GM18507 (cell line): ENCODE data around the gene GALNT2.

Experiments
- DNase-seq: peaks from one replicate; pipeline ENCODE4 v3.0.0; 2011; ENCODE audit warnings: low read depth; ENCODE audit not compliant: insufficient read length; ENCODE audit errors: extremely low spot score
- FAIRE-seq: peaks from 2 replicates; lab custom pipeline; 2011; peaks lifted over from hg19 to GRCh38; lab: Jason Lieb, UNC

The GALNT2 gene

GRCh38 chr1:230277201-230278025, 210.4 kb downstream of the GALNT2 start:
- DNase-seq (no peak), FAIRE-seq (no peak)

- DNase-seq (no peak), FAIRE-seq (no peak)
Observed at GRCh38 chr1:230278376-230278775, 211.3 kb downstream of the GALNT2 start.

GRCh38 chr1:230278871-230279582, 212.0 kb downstream of the GALNT2 start:
- FAIRE-seq: no peak
- no peak for DNase-seq

DNA sequence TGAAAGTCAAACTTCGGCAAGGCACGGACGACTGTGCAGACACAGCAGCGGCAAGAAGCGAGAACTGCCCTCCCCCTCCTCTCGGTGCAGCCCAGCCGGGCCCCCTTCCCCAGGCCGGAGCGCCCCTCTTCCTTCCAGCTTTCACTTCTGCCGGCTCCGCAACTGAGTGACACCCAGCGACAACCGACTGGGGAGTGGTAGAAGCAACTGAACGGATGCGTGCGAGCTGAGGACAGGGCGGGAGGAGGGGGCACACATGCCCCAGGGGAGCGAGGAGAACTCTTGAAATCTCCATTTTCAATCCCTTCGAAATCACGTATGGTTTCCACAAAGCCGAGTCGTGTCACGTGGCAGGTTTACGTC, 212.5 kb downstream of the GALNT2 start:
- FAIRE-seq (no peak), DNase-seq (no peak)

- DNase-seq: no peak
- FAIRE-seq: no peak
Observed at GRCh38 chr1:230280054-230280795, 213.2 kb downstream of the GALNT2 start.

- no peak for FAIRE-seq
- DNase-seq: no peak
Observed at GRCh38 chr1:230280906-230281413, 213.9 kb downstream of the GALNT2 start.

- no peak for FAIRE-seq
- no peak for DNase-seq
Observed at GRCh38 chr1:230281556-230281955, 214.5 kb downstream of the GALNT2 start.

- peak; percentile 73 for FAIRE-seq
- no peak for DNase-seq
Observed at GRCh38 chr1:230282157-230282556, 215.1 kb downstream of the GALNT2 start.

DNA sequence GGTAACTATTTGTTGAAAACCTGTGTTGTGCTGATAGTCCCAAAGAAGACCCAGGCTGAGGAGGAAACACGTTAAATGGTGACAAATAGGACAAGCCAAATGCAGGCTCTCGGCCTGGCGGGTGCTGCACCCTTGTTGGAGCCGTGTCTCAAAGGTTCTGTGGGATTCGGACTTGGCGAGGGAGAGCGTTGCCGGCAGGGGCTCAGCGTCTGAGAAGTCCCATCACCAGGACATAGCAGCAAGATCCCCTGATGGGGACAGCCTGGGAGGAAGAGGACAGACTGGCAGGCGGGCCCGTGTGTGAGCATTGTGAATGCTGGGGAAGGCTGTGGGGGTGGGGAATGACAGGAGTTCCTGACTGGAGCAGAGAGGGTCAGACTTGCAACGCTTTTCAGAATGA, 216.6 kb downstream of the GALNT2 start:
- FAIRE-seq (no peak), DNase-seq (no peak)

GRCh38 chr1:230284891-230285290, 217.9 kb downstream of the GALNT2 start:
- no peak for FAIRE-seq

GRCh38 chr1:230285351-230285750, 218.3 kb downstream of the GALNT2 start:
- FAIRE-seq (no peak), DNase-seq (no peak)

More at GRCh38 chr1:230284891-230285290, 217.9 kb downstream of the GALNT2 start:
- DNase-seq: no peak

DNA sequence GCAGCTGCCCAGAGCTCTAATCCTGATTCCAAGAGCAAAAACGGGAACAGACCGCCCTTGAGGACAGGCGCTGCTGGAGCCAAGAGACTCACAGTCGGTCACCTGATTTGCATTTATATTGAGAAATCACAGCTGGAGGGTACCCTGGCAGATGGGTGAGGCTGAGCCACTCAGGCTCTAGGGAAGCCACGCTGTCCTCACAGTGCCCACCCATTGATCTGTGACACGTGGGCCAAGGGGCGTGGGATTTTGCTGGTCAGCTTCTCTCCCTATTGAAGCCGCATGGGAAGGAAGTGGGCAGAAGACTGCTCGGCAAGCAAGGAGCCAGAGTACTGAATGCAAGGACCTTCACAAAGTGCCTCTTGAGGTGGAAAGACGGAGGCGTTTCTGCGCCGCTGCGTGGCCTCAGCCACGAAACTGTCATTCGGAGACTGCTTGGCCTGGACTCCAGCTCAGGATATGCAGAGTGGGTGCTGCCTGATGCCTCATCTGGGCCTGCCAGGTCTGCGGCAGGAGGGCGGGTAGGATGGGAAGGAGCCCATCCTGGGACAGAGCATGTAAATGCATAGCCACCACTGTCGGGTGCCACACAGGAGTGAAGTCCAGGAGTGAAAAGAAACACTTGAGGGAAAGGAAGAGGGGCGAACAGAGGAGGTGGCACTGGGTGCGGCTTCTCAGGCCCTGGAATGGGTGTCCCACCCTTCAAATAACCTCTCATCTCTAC, 219.3 kb downstream of the GALNT2 start:
- FAIRE-seq (no peak), DNase-seq (no peak)

GRCh38 chr1:230286890-230287269, 219.8 kb downstream of the GALNT2 start:
- FAIRE-seq (no peak), DNase-seq (no peak)

DNA sequence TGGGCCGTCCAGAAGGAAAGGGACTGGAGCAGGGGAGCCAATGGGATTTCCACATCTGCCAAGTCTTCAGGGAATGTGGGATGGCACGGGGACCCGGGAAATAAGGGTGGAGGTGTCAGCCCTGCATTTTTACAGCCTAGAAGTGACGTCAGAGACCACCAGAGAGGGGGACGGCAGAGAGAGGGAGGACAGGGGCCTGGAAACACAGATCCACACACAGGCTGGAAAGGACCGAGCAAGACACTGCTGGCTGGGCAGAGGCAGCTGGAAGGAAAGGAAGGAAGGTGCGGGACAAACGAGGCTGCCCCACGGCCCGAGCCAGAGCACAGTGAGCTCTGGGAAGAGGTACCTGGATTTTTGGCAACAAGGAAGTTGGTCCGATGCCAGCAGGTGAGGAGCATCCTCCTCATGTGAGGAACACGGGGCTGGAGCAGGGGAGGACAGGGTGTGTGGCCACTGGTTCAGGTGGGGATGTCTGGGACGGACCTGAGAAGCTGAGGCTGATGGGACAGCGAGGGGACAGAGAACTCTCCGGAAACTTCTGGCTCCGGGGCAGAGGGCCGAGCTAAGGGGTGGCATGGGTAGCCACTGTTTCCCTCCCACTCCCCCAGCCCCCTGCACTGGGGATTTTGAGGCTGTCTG, 220.8 kb downstream of the GALNT2 start:
- no peak for DNase-seq
- no peak for FAIRE-seq

DNA sequence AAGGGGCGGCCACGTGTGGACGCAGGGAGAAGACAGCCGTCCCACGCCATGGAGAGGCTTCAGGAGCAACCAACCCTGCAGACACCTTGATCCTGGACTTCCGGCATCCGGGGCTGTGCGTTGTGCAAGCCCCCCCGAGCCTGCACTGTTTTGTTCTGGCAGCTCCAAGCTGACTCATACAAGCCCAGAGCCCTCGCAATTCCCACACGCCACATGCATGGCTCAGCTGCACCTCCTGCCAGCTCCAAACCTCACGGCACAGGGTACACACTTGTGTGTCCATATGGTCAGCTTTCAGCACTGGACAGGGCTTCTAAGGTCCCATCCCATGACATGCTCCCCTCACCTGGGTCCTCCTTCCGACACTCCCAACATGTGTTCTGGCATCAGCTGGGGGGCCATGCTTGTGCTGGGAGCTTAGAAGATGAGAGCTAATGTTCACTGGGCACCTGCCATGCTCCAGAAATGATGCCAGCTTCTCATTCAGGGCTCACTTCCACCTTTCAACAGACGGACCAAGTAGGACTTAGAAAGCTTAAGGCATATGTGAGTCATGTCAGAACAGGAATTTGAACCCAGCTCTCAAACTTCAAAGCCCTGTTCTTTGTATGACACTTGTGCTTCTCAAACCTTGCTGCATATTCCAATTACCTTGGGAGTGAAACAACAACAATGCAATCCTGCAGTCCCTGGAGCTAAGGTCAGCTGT, 221.8 kb downstream of the GALNT2 start:
- FAIRE-seq (no peak), DNase-seq (no peak)

GRCh38 chr1:230289350-230289644, 222.3 kb downstream of the GALNT2 start:
- DNase-seq: no peak
- FAIRE-seq: no peak

- no peak for FAIRE-seq
- no peak for DNase-seq
Observed at GRCh38 chr1:230291731-230292620, 224.9 kb downstream of the GALNT2 start.
